ENCODE results near the gene MYO3B.
"Not testable (repeated sequence)": the region's sequence is repeated elsewhere in the genome, so short reads cannot be mapped to it uniquely, and the experiment has no call there.

DNA sequence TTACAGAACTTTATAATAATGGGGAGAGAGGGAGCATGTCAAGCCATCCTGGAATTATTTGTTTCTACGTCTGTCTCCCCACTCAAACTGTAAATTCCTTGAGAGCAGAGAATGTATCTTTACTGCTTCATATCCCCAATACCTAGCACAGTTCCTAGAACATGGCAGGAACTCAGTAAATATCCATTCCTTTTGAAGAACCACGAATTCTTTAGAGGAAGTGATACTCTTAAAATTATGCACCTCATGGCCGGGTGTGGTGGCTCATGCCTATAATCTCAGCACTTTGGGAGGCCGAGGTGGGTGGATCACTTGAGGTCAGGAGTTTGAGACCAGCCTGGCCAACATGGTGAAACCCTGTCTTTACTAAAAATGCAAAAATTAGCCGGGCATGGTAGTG, 171.3 kb downstream of the MYO3B start:
- not testable (repeated sequence) for TF ChIP-seq POLR2A (IDR thresholded peaks at IDR 0.05)
- TF ChIP-seq, protein P1, sequence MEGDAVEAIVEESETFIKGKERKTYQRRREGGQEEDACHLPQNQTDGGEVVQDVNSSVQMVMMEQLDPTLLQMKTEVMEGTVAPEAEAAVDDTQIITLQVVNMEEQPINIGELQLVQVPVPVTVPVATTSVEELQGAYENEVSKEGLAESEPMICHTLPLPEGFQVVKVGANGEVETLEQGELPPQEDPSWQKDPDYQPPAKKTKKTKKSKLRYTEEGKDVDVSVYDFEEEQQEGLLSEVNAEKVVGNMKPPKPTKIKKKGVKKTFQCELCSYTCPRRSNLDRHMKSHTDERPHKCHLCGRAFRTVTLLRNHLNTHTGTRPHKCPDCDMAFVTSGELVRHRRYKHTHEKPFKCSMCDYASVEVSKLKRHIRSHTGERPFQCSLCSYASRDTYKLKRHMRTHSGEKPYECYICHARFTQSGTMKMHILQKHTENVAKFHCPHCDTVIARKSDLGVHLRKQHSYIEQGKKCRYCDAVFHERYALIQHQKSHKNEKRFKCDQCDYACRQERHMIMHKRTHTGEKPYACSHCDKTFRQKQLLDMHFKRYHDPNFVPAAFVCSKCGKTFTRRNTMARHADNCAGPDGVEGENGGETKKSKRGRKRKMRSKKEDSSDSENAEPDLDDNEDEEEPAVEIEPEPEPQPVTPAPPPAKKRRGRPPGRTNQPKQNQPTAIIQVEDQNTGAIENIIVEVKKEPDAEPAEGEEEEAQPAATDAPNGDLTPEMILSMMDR (IDR thresholded peaks at IDR 0.05) = not testable (repeated sequence)
